Neuronal stem cell (in vitro differentiated cells): ENCODE data around the gene NDC1.

ENCODE experiments used
- DNase-seq: peaks from one replicate; pipeline ENCODE4 v3.0.0-alpha.2; 2013; ENCODE audit warnings: low spot score
- H2AFZ ChIP-seq: one replicate; pipeline ENCODE4 v1.6.1; 2013; ENCODE audit warnings: mild to moderate bottlenecking, low read length, inconsistent platforms
- H2AK5ac ChIP-seq: 2 replicates; pipeline ENCODE4 v1.6.1; 2013; ENCODE audit warnings: low read depth, mild to moderate bottlenecking, inconsistent platforms, low read length, moderate library complexity, mixed read lengths
- H2BK120ac ChIP-seq: 2 replicates; pipeline ENCODE4 v1.6.1; 2013; ENCODE audit warnings: low read depth, mild to moderate bottlenecking, inconsistent platforms, low read length, moderate library complexity, mixed read lengths
- H2BK12ac ChIP-seq: one replicate; pipeline ENCODE4 v1.6.1; 2013; ENCODE audit warnings: low read length, inconsistent platforms
- H2BK15ac ChIP-seq: 2 replicates; pipeline ENCODE4 v1.6.1; 2013; ENCODE audit warnings: mild to moderate bottlenecking, low read length, inconsistent platforms, mixed read lengths
- H2BK5ac ChIP-seq: one replicate; pipeline ENCODE4 v1.6.1; 2013; ENCODE audit warnings: inconsistent platforms, mild to moderate bottlenecking, low read length, moderate library complexity
- H3K14ac ChIP-seq: one replicate; pipeline ENCODE4 v1.6.1; 2013; ENCODE audit warnings: low read length, inconsistent platforms
- H3K18ac ChIP-seq: 2 replicates; pipeline ENCODE4 v1.6.1; 2013; ENCODE audit warnings: low read length, inconsistent platforms
- H3K23ac ChIP-seq: 2 replicates; pipeline ENCODE4 v1.6.1; 2013; ENCODE audit warnings: low read depth, mild to moderate bottlenecking, mixed read lengths, low read length, inconsistent platforms; ENCODE audit not compliant: poor library complexity
- H3K27ac ChIP-seq: replicated peaks from 3 replicates; pipeline ENCODE4 v1.5.1; 2013; ENCODE audit warnings: low read length, inconsistent platforms
- H3K27me3 ChIP-seq, 3 experiments: 2 replicates each; pipeline ENCODE4 v1.6.1; 2013; ENCODE audit warnings: low read length in 3 of 3, mild to moderate bottlenecking in 2 of 3, inconsistent platforms in 1 of 3, low read depth in 1 of 3, mixed read lengths in 1 of 3, moderate library complexity in 1 of 3; ENCODE audit not compliant: control insufficient read depth in 3 of 3, insufficient read depth in 3 of 3
- H3K36me3 ChIP-seq, 2 donors: replicated peaks in 1 of 2; 2 replicates each; pipeline ENCODE4 v1.6.1; 2013; ENCODE audit warnings: low read length in 2 of 2; ENCODE audit not compliant: control insufficient read depth in 2 of 2, insufficient read depth in 2 of 2
- H3K4ac ChIP-seq: 2 replicates; pipeline ENCODE4 v1.6.1; 2013; ENCODE audit warnings: inconsistent platforms, mild to moderate bottlenecking, low read length, moderate library complexity
- H3K4me1 ChIP-seq, 2 donors: 1 replicate in 1 of 2; 2 replicates in 1 of 2; pipeline ENCODE4 v1.6.1; 2013; ENCODE audit warnings: low read length in 2 of 2, low read depth in 1 of 2; ENCODE audit not compliant: control insufficient read depth in 2 of 2, insufficient read depth in 1 of 2
- H3K4me2 ChIP-seq: one replicate; pipeline ENCODE4 v1.6.1; 2013; ENCODE audit warnings: mild to moderate bottlenecking, low read length, inconsistent platforms; ENCODE audit not compliant: insufficient read depth, poor library complexity, severe bottlenecking
- H3K4me3 ChIP-seq, 2 donors: 2 replicates each; pipeline ENCODE4 v1.5.1; 2013; ENCODE audit warnings: low read length in 2 of 2, mild to moderate bottlenecking in 2 of 2, inconsistent platforms in 1 of 2, moderate library complexity in 1 of 2
- H3K79me1 ChIP-seq: one replicate; pipeline ENCODE4 v1.6.1; 2013; ENCODE audit warnings: low read depth, mild to moderate bottlenecking, inconsistent platforms, low read length, moderate library complexity
- H3K9ac ChIP-seq: one replicate; pipeline ENCODE4 v1.6.1; 2013; ENCODE audit warnings: mild to moderate bottlenecking, low read depth, low read length, inconsistent platforms; ENCODE audit not compliant: poor library complexity
- H3K9me3 ChIP-seq, 2 donors: replicated peaks in 1 of 2; 2 replicates each; pipeline versions ENCODE3 to v1.6.1; 2013; ENCODE audit warnings: low read length in 2 of 2, mild to moderate bottlenecking in 2 of 2, inconsistent platforms in 1 of 2, low read depth in 1 of 2, mixed read lengths in 1 of 2, moderate library complexity in 1 of 2; ENCODE audit not compliant: control insufficient read depth in 2 of 2, insufficient read depth in 1 of 2
- H4K8ac ChIP-seq: one replicate; pipeline ENCODE4 v1.6.1; 2013; ENCODE audit warnings: low read depth, mild to moderate bottlenecking, inconsistent platforms, low read length, moderate library complexity
- H4K91ac ChIP-seq: one replicate; pipeline ENCODE4 v1.6.1; 2013; ENCODE audit warnings: low read length, low read depth, mild to moderate bottlenecking, inconsistent platforms; ENCODE audit not compliant: poor library complexity
- WGBS, 2 donors: extraction: QIAGEN DNeasy Blood & Tissue Kit; methylation state at CpG; one replicate each; pipeline ENCODE4 v1.1.7; 2013; ENCODE audit warnings: missing lambda C conversion rate in 2 of 2, mixed read lengths in 1 of 2; ENCODE audit not compliant: insufficient read length in 2 of 2, insufficient replicate concordance in 1 of 2; ENCODE audit errors: extremely low coverage in 2 of 2; 5-methylcytosine and 5-hydroxymethylcytosine counted together

Gene NDC1

GRCh38 chr1:53850082-53850673 is 12.1 kb upstream of the NDC1 start:
- no peak for DNase-seq
- Histone ChIP-seq H4K91ac (no peak overlapping the region), H3K9me3 (peaks cover 0 to 3% of the 10 kb centered on the region in 2 donors), H4K8ac (no peak overlapping the region), H3K18ac (no peak overlapping the region), H3K4me3 (peak overlapping the region in 1 of 2 donors; percentile 30), H3K23ac (no peak overlapping the region), H2BK15ac (no peak overlapping the region), H3K4me2 (no peak overlapping the region), H3K14ac (no peak overlapping the region), H3K27me3 (no peaks in the 10 kb centered on the region), H3K9ac (no peak overlapping the region), H3K79me1 (no peaks in the 10 kb centered on the region), H2AFZ (no peak overlapping the region), H3K4ac (no peak overlapping the region), H2AK5ac (no peak overlapping the region), H2BK5ac (no peak overlapping the region), H3K36me3 (peaks cover 4 to 42% of the 10 kb centered on the region in 2 donors), H3K4me1 (no peaks in the 10 kb centered on the region), H2BK120ac (no peak overlapping the region), H2BK12ac (no peak overlapping the region), H3K27ac (no peak overlapping the region)
- no CpG with 5 or more reads among the region's 7 CpGs for WGBS, 2 donors

GRCh38 chr1:53847980-53848379 is 9.9 kb upstream of the NDC1 start:
- WGBS, 2 donors = no CpG with 5 or more reads among the region's 6 CpGs
- Histone ChIP-seq H2BK12ac (no peak overlapping the region), H2AK5ac (no peak overlapping the region), H3K79me1 (no peaks in the 10 kb centered on the region), H4K91ac (no peak overlapping the region), H2BK15ac (no peak overlapping the region), H2BK120ac (no peak overlapping the region), H3K27me3 (no peaks in the 10 kb centered on the region), H3K9me3 (peaks cover 1 to 3% of the 10 kb centered on the region in 2 donors), H3K36me3 (peaks cover 0 to 22% of the 10 kb centered on the region in 2 donors), H3K14ac (no peak overlapping the region), H4K8ac (no peak overlapping the region), H3K23ac (no peak overlapping the region), H3K4me3 (no peak overlapping the region), H3K4ac (no peak overlapping the region), H3K27ac (no peak overlapping the region), H3K4me1 (no peaks in the 10 kb centered on the region), H2BK5ac (no peak overlapping the region), H3K9ac (no peak overlapping the region), H3K4me2 (no peak overlapping the region), H2AFZ (no peak overlapping the region), H3K18ac (no peak overlapping the region)
- DNase-seq = no peak

DNA sequence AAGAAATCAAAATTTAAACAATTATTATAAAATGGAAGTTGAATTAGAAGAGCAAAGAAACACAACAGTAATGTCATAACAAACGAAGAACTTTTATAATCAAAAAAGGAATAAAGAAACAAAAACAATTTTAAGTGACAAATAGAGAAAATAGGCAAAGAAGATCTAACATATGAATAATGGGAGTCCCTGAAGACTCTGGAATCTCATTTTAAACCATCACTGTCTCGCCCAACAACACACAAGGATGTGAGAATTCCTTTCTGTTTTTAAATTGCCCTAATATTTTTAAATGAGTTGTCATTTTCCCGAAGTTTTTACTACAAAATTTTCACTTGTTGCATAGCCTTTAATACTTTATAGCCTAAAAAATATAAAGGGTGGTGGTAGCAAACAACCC is 4.3 kb upstream of the NDC1 start:
- no peak overlapping the region for H3K14ac ChIP-seq
- H3K23ac ChIP-seq = no peak overlapping the region
- peaks cover 4 to 5% of the 10 kb centered on the region in 2 donors for H3K9me3 ChIP-seq
- H3K79me1 ChIP-seq = peaks cover under 1% of the 10 kb centered on the region
- no CpG with 5 or more reads among the region's 3 CpGs for WGBS, 2 donors
- no peaks in the 10 kb centered on the region for H3K4me1 ChIP-seq
- no peak overlapping the region for H3K4me3 ChIP-seq
- H4K8ac ChIP-seq = no peak overlapping the region
- no peak overlapping the region for H2AK5ac ChIP-seq
- H2BK5ac ChIP-seq = no peak overlapping the region
- no peak overlapping the region for H2BK12ac ChIP-seq
- no peak overlapping the region for H4K91ac ChIP-seq
- H3K36me3 ChIP-seq = no peaks in the 10 kb centered on the region
- no peak for DNase-seq
- no peak overlapping the region for H3K27ac ChIP-seq
- H3K4ac ChIP-seq = no peak overlapping the region
- H2AFZ ChIP-seq = no peak overlapping the region
- no peak overlapping the region for H3K18ac ChIP-seq
- no peak overlapping the region for H3K4me2 ChIP-seq
- H3K9ac ChIP-seq = no peak overlapping the region
- H2BK15ac ChIP-seq = no peak overlapping the region
- no peaks in the 10 kb centered on the region for H3K27me3 ChIP-seq
- no peak overlapping the region for H2BK120ac ChIP-seq

- no peak overlapping the region for H2BK5ac ChIP-seq
- no peak overlapping the region for H4K91ac ChIP-seq
- no peak overlapping the region for H3K18ac ChIP-seq
- no peak overlapping the region for H3K4me2 ChIP-seq
- no peak overlapping the region for H3K9ac ChIP-seq
- no peak overlapping the region for H4K8ac ChIP-seq
- peak overlapping the region; percentile 80 for H2AFZ ChIP-seq
- H2AK5ac ChIP-seq = no peak overlapping the region
- H3K9me3 ChIP-seq = peaks cover 2 to 5% of the 10 kb centered on the region in 2 donors
- peaks cover 0 to 15% of the 10 kb centered on the region in 2 donors for H3K36me3 ChIP-seq
- H3K14ac ChIP-seq = no peak overlapping the region
- no peak for DNase-seq
- H3K23ac ChIP-seq = no peak overlapping the region
- H2BK120ac ChIP-seq = no peak overlapping the region
- no peaks in the 10 kb centered on the region for H3K27me3 ChIP-seq
- peaks cover 3% of the 10 kb centered on the region in 2 donors for H3K4me1 ChIP-seq
- peak overlapping the region in 1 of 2 donors; percentile 21 for H3K4me3 ChIP-seq
- H3K79me1 ChIP-seq = peaks cover 5% of the 10 kb centered on the region
- H3K4ac ChIP-seq = no peak overlapping the region
- no CpG with 5 or more reads among the region's 2 CpGs for WGBS, 2 donors
- no peak overlapping the region for H2BK15ac ChIP-seq
- H2BK12ac ChIP-seq = no peak overlapping the region
- H3K27ac ChIP-seq = no peak overlapping the region
Observed at GRCh38 chr1:53838654-53838974, 518 bp upstream of the NDC1 start.
